ENCODE data around the gene ERBIN.
A peak's percentile ranks its signal among the peaks of the same experiment; 100 is the strongest.
"Not testable (repeated sequence)": the region's sequence is repeated elsewhere in the genome, so short reads cannot be mapped to it uniquely, and the experiment has no call there.

The ERBIN gene

DNA sequence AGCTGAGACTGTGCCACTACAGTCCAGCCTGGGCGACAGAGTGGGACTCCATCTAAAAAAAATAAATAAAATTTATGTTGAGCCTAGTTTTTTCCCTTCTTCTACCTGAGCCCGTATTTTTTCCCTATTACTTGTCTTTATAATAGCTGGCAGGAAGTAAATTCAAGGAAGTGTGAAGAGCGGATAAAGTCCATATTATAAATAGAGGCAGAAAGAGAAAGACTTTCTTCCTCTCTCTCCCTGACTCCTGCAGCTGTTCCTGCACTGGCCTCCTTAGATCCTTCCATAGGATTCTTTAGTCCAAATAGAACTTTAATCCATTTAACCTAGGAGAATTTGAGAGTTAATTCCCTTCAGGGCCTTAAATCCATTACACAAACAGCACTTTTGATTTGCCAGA is 10.3 kb upstream of the ERBIN start:
- DNase-seq: no peak

DNA sequence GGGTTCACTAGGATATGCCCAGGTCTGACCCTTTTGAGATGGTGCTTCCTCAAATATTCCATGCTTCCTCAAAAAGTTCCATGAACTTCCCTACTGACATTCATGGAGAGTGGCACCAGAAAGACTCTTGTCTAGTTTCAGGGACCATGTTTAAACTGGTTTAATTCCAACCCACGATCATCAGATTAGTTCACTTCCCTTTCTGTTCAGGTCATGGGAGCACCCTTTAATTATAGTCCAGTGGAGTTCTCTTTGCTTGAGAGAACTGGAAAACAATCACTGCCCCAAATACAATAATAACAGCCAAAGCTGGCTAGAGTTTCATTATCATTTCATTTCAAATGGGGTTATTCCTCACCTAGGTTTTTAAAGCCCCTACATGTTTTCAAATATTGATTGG is 9.7 kb upstream of the ERBIN start:
- DNase-seq: no peak

DNA sequence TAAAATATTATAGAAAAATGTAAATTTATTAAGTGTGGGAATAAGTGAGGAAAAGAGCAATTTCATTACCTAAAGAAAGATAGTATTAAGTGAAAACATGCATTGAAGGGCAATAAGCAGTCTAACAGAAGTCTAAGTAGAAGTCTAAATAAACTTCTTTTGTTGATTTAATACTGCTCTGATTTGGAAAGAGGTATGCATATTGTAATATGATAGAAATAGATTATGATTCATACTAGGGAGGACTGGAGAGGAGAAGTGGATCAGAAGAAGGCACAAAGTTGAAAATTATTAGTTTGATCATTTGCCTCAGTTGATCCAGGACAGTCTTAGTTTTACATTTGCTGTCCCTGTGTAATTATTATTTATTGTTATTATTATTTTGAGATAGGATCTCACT is 6.6 kb upstream of the ERBIN start:
- no peak for DNase-seq

DNA sequence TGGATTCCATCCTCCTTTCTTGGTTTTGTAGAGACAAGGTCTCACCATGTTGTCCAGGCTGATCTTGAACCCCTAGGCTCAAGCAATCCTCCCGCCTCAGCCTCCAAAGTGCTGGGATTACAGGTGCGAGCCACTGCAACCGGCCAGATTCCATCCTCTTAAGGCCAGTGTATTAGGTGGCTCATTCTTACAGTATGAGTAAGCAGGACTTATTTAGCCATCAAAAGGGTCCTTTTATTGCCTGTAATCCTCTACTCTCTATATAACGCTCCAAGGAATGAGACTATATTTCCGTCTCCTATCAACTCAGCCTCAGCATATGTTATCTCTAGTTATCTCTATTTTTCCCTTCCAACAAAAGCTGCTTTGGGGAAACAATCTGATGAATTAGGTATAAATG is 3.0 kb upstream of the ERBIN start:
- no peak for DNase-seq

DNA sequence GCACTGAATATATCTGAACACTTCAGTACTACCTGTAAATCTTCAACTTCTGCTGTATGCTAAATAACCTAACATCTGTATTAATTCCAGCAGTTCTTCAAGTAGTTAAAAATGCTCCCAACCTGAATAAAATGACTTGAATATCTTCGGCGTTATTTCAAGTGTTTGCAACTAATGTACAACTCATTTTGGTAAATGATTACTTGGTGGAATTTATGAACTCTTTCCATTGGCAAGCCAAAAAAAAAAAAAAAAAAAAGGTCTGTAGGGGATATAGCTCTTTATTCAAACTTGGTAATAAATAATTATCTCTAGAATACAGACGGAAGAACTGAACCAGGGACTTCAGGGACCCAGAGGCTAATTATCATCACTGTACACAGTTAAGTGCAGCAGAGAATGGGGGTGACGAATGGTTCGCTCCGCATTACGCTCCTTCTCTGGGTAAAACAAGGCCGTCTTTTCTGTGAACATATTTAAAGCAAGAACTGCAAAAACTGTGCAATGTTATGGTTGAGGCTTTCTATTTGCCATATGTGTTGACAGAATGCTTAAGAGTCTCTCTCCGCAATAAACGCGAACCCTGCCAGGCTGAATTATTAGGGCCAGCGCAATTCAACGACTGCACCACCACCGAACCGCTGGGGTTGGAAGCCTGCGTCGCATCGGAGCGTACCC is 1.9 kb upstream of the ERBIN start:
- no peak for DNase-seq

DNA sequence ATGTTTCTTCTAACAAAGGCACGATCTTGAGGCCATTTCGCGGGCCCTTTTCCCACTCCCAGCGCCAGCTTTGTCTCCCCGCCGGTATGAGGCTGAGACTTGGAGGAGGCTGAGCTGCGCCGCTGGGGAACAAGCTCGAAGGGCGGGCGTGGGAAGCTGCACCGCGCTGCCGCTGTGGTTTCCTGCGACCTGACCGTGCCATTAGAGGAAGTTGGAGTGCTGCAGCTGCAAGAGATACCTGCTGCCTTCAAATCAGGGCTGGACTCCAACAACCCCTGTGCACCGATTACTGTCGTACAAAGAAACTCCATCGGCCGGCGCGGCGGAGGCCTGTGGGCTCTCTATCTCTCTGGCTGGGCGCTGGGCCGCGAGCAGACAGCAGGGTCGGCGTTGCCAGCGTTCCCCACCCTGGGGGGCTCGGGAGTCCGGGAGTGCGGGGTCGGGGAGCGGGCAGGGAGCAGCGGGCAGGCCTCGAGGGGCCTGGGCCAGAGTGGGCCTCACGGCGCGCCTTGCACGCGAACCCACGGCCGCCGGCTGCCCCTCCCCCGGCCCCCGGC is 1.3 kb upstream of the ERBIN start:
- peak; percentile 64 for DNase-seq

DNA sequence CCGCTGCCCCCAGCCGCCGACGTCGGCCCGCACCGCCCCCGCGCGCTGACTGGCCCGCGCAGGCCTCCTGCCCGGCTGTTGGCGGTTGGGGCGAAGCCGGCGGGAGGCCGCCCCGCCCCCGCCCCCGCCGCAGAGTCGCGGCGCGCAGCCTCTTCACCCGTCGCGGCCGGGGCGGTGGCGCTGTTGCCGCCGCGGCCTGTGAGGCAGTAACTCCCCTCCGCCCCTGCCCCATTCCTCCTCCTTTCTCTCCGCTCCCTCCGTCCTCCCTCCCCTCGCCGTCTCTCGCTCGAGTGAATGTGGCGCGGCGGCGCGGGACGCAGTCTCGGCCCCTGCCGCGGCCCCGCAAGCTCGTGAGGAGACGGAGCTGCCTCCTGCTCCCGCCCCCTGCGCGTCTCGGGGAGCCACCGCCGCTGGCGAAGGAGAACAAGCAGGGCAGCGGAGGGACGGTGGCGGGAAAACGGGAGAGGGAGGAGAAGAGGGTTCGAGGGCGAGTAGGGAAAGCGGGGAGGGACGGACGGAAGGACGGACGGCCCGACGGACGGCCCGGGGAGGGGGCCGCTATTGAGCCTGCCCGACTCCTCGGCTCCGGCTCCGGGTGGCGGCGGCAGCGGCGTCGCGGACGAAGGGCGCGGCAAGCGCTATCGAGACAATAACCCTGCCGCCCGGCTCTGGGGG is 637 bp upstream of the ERBIN start:
- DNase-seq: peak; percentile 75

DNA sequence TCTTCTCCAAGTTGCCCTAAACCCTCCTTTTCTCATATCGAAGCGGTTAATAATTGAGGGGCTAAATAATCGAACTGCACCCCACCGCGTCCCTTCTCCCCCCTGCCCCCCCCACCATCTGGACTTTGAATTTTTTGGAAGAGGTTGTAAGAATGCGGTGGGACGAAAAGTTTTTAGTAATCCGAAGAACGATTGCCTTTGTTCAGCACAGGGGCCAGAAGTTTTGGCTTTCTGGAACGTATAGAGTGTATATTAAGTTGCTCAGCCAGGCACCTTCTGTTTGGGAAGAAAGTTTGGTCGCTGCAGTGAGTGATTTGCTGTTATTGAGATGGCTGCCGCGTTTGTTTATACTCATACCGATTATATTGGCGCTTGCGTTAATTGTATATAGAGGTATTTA is 518 bp downstream of the ERBIN start:
- DNase-seq: no peak

DNA sequence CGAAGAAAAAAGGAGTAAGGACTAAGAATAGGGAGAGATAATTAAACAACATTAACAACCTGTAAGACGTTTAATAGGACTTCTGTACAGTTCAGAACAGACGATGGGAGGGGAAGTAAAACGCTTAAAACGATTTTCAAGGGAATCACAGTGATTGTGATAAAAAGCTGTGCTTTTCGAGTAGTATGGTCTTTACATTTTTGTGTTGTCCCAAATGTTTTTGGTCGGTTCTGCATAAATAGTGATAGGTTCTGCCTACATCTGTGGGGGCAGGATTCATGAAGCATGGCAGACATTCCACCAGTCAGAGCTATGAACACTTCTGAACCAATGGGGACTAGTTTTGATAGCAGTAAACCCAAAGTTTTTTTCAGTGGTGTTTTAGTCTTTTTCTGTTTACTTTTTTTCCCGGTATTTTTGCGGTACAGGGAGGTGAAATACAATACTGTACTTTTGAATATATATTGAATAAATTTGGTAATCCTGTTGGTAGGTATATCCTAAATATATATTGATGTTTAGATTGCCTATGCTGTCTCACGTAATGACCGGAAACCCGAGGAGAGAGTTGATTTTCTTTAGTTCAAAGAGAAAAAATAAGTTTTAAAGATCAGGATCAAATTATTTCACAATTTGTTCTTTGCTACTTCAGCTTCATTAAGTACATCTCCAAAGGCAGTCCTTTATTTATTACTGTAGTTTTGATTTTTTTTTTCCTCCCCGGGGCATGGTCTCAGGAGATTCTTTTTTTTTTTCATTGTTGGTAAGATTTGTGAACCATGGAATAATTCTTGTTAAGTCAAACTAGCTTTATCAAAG is 1.3 kb downstream of the ERBIN start:
- no peak for DNase-seq

DNA sequence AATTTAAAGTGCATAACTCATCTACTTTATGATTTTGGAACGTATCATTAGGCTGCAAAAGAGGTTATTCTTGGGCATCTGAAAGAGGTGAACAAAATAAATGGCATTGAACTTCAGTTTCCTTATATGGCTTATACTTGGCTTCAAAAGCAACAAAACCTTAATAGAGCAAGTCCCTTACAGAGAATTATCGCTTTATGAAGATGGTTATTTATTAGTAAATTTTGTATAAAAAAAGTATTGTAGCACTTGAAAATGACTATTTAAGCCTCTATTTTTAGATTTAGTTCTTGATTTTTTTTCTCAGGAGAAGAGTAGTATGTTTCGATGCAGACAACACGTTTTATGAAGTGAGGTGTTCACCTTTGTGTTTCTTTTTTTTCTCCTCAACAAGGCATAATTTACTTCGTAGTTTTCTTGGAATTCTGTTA is 2.0 kb downstream of the ERBIN start:
- DNase-seq: no peak

DNA sequence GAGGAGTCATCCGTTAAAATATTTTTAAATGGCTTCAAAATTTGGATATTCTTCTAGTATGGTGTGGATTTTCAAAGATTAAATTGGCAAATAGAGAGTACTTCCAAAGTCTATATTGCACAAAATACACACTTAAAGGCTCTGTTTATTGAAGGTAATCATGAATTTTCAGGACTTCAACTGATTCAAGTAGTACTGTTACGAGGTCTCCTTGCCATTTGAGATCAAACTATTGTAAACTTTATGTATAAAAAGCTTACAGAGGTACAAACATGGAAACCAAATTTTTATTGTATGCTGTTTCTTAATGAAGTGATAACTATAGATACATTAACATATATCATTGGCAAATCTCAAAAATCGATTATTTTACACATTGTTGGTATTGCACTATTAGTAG is 2.5 kb downstream of the ERBIN start:
- DNase-seq: no peak

DNA sequence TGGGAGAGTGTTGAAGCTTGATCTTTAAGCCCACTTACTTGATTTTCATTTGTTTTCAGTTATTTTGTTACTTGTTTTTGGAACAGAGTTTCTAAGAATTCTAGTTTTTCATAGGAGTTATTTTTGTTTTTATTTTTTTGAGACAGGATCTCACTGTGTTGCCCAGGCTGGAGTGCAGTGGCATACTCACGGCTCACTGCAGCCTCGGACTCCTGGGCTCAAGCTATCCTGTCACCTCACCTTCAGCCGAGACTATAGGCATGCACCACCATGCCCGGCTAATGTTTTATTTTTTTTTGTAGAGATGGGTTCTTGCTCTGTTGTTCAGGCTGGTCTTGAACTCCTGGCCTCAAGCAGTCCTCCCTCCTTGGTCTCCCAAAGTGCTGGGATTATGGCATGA is 6.3 kb downstream of the ERBIN start:
- no peak for DNase-seq

DNA sequence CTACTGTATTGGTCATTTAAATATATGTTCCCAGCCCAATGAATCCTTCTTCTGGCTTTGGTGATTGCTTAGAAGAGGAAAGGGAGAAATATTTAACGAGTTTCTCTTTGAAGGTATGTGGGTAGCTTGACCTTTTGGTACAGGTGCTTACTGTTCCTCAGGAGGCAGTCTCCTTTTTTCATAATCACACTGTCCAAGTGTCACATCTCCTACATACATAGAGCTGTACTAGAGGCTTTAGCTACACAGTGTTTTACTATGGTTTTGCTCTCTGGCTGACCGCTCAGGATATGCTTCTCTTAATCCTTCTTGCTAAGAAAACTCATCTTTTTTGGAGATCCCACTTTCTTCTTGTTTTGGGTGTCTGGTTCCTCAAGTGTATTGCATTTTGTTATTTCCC is 6.9 kb downstream of the ERBIN start:
- DNase-seq: no peak

DNA sequence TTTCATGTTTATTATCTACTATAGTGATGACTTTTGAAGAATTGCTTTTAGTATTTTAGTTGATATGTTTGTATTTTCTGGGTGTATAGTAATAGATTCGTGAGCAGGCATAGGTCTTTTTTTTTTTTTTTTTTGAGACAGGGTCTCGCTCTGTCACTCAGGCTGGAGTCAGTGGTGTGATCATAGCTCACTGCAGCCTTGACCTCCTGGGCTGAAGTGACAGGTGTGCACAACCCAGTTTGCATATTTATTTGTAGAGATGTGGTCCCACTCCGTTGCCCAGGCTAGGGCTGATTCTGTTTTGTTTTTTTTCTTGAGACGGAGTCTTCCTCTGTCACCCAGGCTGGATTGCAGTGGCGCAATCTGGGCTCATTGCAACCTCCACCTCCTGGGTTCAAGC is 11.9 kb downstream of the ERBIN start:
- no peak for DNase-seq

DNA sequence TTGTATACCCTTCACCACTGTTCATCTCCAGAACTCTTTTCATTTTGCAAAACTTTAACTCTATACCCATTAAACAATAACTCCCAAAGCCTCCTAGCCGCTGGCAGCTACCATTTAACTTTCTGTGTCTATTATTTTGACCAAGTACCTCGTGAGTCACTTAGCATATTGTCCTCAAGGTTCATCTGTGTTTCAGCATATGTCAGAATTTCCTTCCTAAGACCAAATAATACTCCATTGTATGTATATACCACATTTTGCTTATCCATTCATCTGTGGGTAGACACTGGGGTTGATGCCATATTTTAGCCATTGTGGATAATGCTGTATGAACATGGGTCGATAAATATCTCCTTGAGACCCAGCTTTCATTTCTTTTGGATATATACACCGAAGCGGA is 17.4 kb downstream of the ERBIN start:
- no peak for DNase-seq

DNA sequence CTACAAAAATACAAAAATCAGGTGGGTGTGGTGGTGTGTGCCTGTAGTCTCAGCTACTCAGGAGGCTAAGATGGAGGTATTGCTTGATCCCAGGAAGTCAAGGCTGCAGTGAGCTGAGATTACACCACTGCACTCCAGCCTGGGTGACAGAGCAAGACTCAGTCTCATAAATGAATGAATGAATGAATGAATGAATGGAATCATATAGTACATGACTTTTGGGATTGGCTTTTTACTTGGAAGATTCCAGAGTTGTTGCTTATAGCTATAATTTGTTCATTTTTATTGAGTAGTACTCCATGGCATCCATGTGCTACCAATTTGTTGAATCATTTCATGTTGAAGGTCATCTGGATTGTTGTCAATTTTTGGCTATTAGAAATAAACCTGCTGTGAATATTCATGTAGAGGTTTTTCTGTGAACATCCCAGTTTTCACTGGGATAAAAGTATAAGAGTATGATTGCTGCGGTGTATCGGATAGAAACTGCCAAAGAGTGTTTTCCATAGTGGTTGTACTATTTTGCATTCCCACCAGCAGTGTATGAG is 19.9 kb downstream of the ERBIN start:
- DNase-seq: no peak

DNA sequence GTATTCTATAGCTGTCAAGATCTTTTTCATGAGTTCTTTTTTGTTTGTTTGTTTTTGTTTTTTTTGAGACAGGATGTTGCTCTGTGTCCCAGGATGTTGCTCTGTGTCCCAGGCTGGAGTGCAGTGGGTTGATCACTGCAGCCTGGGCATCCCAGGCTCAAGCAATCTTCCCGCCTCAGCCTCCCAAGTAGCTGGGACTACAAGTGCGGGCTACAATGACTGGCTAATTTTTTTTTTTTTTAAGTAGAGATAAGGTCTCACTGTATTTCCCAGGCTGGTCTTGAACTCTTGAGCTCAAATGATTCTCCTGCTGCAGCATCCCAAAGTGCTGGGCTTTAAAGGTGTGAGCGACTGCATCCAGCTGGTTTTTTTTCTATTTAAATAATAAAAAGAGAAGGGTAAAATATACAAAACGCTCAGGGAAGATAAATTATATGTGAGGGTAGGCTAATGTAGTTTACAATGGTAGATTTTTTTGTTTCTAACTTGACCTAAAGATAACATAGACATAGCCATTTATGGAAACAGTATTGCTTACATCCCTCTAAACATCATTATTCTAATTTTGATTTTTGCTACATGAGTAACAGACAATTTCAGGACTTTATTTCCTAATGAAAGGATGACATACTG is 21.9 kb downstream of the ERBIN start:
- no peak for DNase-seq

DNA sequence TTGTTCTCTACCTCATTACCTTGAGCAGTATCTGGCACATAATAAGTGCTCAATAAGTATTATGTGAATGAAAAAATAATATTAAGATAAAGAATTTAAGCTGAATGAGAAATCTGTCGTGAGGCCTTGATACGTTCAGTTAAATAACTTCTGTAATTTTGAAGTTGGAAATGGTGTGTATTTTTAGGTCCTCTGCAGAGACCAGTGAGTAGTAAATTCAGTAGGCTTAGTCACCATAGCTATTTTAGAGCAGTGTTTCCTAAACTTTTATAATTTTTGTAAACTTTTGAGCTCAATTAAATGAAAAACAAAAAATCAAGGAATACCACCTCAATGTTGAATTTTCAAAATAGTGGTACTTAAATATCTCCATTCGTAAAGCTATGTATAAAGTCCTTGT is 25.0 kb downstream of the ERBIN start:
- no peak for DNase-seq

DNA sequence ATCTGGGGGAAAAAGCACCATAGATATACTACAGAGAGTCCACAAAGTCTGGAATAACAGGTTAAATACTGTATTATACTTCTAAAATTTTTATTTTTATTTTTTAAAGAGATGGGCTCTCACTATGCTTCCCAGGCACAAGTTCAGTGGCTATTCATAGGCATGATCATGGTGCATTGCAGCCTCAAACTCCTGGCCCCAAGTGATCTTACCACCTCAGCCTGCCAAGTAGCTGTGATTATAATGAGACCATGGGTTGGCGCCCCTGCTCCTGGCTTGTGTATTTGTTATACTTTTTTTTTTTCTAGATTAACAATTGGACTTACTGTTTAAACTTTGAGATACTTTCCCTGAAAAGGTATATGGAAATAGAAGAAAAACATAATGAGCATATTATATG is 25.9 kb downstream of the ERBIN start:
- no peak for DNase-seq

DNA sequence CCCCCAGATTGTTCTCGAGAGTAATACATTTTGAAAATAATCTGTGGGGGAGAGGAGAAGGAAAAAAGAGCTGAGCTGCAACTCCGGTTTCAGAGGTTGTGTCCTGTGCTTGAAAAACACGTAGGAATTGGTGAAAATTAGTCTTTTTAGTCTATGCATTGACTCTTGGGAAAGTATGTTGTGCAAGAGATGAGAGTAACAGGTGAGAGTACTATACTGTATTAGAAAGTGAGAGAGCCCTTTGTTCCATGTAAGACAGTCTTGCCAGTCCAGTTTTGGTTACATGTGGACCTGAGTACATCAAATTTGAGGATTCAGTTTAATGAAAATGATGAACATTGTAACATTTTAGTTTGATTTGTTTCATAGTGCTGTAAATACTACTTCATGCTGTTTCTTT is 27.8 kb downstream of the ERBIN start:
- no peak for DNase-seq

DNA sequence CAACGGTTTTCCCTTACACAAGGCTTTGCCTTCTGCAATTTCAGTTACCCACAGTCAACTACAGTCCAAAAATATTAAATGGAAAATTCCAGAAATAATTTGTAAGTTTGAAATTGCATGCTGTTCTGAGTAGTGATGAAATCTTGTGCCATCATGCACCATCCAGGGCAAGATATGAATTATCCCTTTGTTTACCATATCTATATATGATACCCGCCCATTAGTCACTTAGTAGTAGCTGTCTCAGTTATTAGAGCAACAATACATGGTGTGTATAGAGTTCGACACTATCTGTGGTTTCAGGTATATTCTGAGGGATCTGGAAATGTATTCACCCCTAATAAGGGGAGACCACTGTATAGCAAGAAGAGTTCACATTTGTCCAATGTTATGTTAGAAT is 29.4 kb downstream of the ERBIN start:
- no peak for DNase-seq

DNA sequence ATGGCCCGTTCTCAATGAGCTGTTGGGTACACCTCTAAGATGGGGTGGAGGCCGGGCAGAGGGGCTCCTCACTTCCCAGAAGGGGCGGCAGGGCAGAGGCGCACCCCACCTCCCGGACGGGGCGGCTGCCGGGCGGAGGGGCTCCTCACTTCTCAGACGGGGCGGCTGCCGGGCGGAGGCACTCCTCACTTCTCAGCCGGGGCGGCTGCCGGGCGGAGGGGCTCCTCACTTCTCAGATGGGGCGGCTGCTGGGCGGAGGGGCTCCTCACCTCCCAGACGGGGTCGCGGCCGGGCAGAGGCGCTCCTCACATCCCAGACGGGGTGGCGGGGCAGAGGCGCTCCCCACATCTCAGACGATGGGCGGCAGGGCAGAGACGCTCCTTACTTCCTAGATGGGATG is 31.3 kb downstream of the ERBIN start:
- not testable (repeated sequence) for DNase-seq

DNA sequence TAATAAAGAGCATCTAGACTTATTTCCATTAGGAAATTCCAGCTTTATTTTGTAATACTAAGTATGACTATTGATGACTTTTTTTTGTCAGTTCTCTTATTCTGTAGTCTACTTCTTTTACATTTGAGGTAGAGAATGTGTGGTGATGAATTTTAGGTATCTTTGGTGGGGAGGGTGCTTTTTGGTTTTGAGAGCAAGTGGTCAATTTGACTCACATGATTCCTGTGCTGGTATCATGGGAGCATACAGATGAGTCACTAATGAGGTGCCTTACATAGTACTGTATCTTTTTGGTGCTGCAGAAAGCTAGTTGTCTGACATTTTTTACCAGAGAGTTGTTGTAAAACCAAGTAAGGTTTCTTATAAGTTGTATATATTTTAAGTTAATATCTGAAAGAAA is 35.3 kb downstream of the ERBIN start:
- no peak for DNase-seq
